Neural cell (in vitro differentiated cells): ENCODE results near the gene ZNF132. TPM values are rescaled to one million over a fixed set of nuclear protein-coding genes. Genes with fewer than 3 reads are reported as not detected.

Experiments used
- H2AFZ ChIP-seq: fragments of 200-600, 300-800 bp; sonication (generic), shearing (Covaris generic); 2 replicates; pipeline ENCODE4 v1.6.0; 2014; ENCODE audit warnings: low read depth, mild to moderate bottlenecking, antibody characterized with exemption, low read length, moderate library complexity
- H3F3A ChIP-seq: fragments of 200-600 bp; shearing (Covaris generic); 2 replicates; pipeline ENCODE4 v1.6.1; 2016; ENCODE audit warnings: mild to moderate bottlenecking, moderate library complexity, mixed read lengths, antibody characterized with exemption, low read length; ENCODE audit not compliant: insufficient read depth, poor library complexity, severe bottlenecking
- H3K27ac ChIP-seq: fragments of 200-600, 300-800 bp; sonication (generic), shearing (Covaris generic); 2 replicates; pipeline ENCODE4 v1.5.1; 2014; ENCODE audit warnings: mild to moderate bottlenecking, low read length, moderate library complexity
- H3K27me3 ChIP-seq: fragments of 300-800, 200-600 bp; sonication (generic), shearing (Covaris generic); 2 replicates; pipeline ENCODE4 v1.6.0; 2014; ENCODE audit warnings: mild to moderate bottlenecking, low read depth, low read length, moderate library complexity; ENCODE audit not compliant: insufficient read depth
- H3K36me3 ChIP-seq: fragments of 300-800, 200-600 bp; sonication (generic), shearing (Covaris generic); 2 replicates; pipeline ENCODE4 v1.5.1; 2014; ENCODE audit warnings: mild to moderate bottlenecking, antibody characterized with exemption, low read length, moderate library complexity; ENCODE audit not compliant: insufficient read depth
- H3K4me2 ChIP-seq: fragments of 300-800, 200-600 bp; sonication (generic), shearing (Covaris generic); 2 replicates; pipeline ENCODE4 v1.6.0; 2014; ENCODE audit warnings: mild to moderate bottlenecking, low read length
- H3K4me3 ChIP-seq: fragments of 300-800, 200-600 bp; sonication (generic), shearing (Covaris generic); 2 replicates; pipeline ENCODE4 v1.5.1; 2014; ENCODE audit warnings: mild to moderate bottlenecking, low read length, moderate library complexity
- H3K79me2 ChIP-seq: fragments of 200-600 bp; shearing (Covaris generic); replicated peaks from 2 replicates; pipeline ENCODE4 v1.6.0; 2014; ENCODE audit warnings: mild to moderate bottlenecking, low read length, moderate library complexity; ENCODE audit not compliant: insufficient read depth
- H3K9ac ChIP-seq: fragments of 300-800, 200-600 bp; sonication (generic), shearing (Covaris generic); 2 replicates; pipeline ENCODE4 v1.6.1; 2016; ENCODE audit warnings: mild to moderate bottlenecking, low read length, mixed read lengths
- H3K9me2 ChIP-seq: fragments of 200-600 bp; shearing (Covaris generic); 2 replicates; pipeline ENCODE4 v1.6.1; 2016; ENCODE audit warnings: mild to moderate bottlenecking, low read length, mixed read lengths; ENCODE audit not compliant: insufficient read depth
- H3K9me3 ChIP-seq: fragments of 200-600, 300-800 bp; sonication (generic), shearing (Covaris generic); 2 replicates; pipeline ENCODE4 v1.6.1; 2016; ENCODE audit warnings: mild to moderate bottlenecking, mixed run types, low read length, moderate library complexity, mixed read lengths
- H4K20me1 ChIP-seq: fragments of 200-600 bp; shearing (Covaris generic); 2 replicates; pipeline ENCODE4 v1.6.1; 2016; ENCODE audit warnings: mild to moderate bottlenecking, mixed run types; ENCODE audit not compliant: insufficient read depth
- CTCF ChIP-seq: fragments of 450-650 bp; IDR thresholded peaks from 2 replicates; pipeline ENCODE4 v1.5.1; 2014; ENCODE audit warnings: antibody characterized with exemption, mild to moderate bottlenecking, moderate library complexity; ENCODE audit not compliant: poor library complexity, severe bottlenecking
- EP300 ChIP-seq: fragments of 450-650 bp; conservative IDR thresholded peaks from 2 replicates; pipeline ENCODE4 v1.6.1; 2014; ENCODE audit warnings: antibody characterized with exemption, mild to moderate bottlenecking, moderate library complexity; ENCODE audit not compliant: poor library complexity, severe bottlenecking
- EZH2 ChIP-seq: fragments of 200-600, 300-800 bp; shearing (Covaris generic), sonication (generic); IDR thresholded peaks from 2 replicates; pipeline ENCODE4 v1.6.1; 2014; ENCODE audit warnings: antibody characterized with exemption, low read length, borderline replicate concordance, mild to moderate bottlenecking; ENCODE audit not compliant: insufficient read depth, poor library complexity, severe bottlenecking
- MXI1 ChIP-seq: fragments of 450-650 bp; conservative IDR thresholded peaks from 2 replicates; pipeline ENCODE4 v1.6.1; 2014; ENCODE audit warnings: antibody characterized with exemption, mild to moderate bottlenecking; ENCODE audit not compliant: poor library complexity, severe bottlenecking
- POLR2AphosphoS5 ChIP-seq: IDR thresholded peaks from 2 replicates; pipeline ENCODE4 v1.6.1; 2012
- RAD21 ChIP-seq: fragments of 450-650 bp; conservative IDR thresholded peaks from 2 replicates; pipeline ENCODE4 v1.6.1; 2014; ENCODE audit warnings: antibody characterized with exemption, mild to moderate bottlenecking, moderate library complexity
- REST ChIP-seq: IDR thresholded peaks from 2 replicates; pipeline ENCODE4 v1.6.1; 2012; ENCODE audit warnings: borderline replicate concordance
- SMC3 ChIP-seq: fragments of 450-650 bp; conservative IDR thresholded peaks from 2 replicates; pipeline ENCODE4 v1.6.1; 2014; ENCODE audit warnings: antibody characterized with exemption, mild to moderate bottlenecking, moderate library complexity; ENCODE audit not compliant: poor library complexity
- TAF1 ChIP-seq: IDR thresholded peaks from 2 replicates; pipeline ENCODE4 v1.6.1; 2012; ENCODE audit warnings: low read depth
- polyA plus RNA-seq: library from polyadenylated mRNA; depleted of rRNA; stranded (reverse); fragments of >200 nt; gene quantifications from 2 replicates; pipeline ENCODE4 v1.2.3, GENCODE V29; 2014

ZNF132 gene
- polyA plus RNA-seq, 1 donor from 2014 or later, result 0.77 TPM

- H3K4me3 ChIP-seq, result peak within 1 kb of the TSS; percentile 99
- peak within 1 kb of the TSS; percentile 60 for H2AFZ ChIP-seq
- no peaks in the 10 kb centered on the region for H3F3A ChIP-seq
- no peaks in the 10 kb centered on the region for H3K27me3 ChIP-seq
- H3K27ac ChIP-seq, result peak within 1 kb of the TSS; percentile 89
- H4K20me1 ChIP-seq, result no peaks in the 10 kb centered on the region
- peak within 1 kb of the TSS; percentile 90 for H3K9ac ChIP-seq
- H3K4me2 ChIP-seq, result peak within 1 kb of the TSS; percentile 91
- no peaks in the 10 kb centered on the region for H3K9me3 ChIP-seq
- peaks cover 12% of the 10 kb centered on the region for H3K79me2 ChIP-seq
- peak; percentile 28 for TF ChIP-seq EP300
- no peak for TF ChIP-seq EZH2
- peak; percentile 48 for TF ChIP-seq CTCF
- peak; percentile 98 for TF ChIP-seq MXI1
- peak; percentile 32 for TF ChIP-seq REST
- peak; percentile 71 for TF ChIP-seq TAF1
- no peak for TF ChIP-seq RAD21
- peak; percentile 97 for TF ChIP-seq POLR2AphosphoS5
- TF ChIP-seq SMC3, result no peak
- H3K36me3 ChIP-seq, result no peaks in the 10 kb centered on the region
- no peaks in the 10 kb centered on the region for H3K9me2 ChIP-seq
These were observed 31.6 kb downstream of the ZNF132 start, which contains the start of gene ZNF584 for GRCh38 chr19:58408152-58409009. Gene ZNF584 (plus strand): TSS chr19:58408649. CDS start chr19:58409148, 499 bp downstream.

- H3K9me2 ChIP-seq, result no peaks in the 10 kb centered on the region
- peak overlapping the region; percentile 89 for H3K27ac ChIP-seq
- peaks cover 12% of the 10 kb centered on the region for H3K79me2 ChIP-seq
- H3K4me3 ChIP-seq, result peak overlapping the region; percentile 99
- peak overlapping the region; percentile 90 for H3K9ac ChIP-seq
- no peaks in the 10 kb centered on the region for H3F3A ChIP-seq
- peak overlapping the region; percentile 91 for H3K4me2 ChIP-seq
- H2AFZ ChIP-seq, result peak overlapping the region; percentile 60
- TF ChIP-seq REST (no peak), SMC3 (no peak), EP300 (no peak), MXI1 (no peak), RAD21 (no peak), CTCF (no peak), TAF1 (no peak), POLR2AphosphoS5 (no peak), EZH2 (no peak)
- no peaks in the 10 kb centered on the region for H3K27me3 ChIP-seq
- H4K20me1 ChIP-seq, result no peaks in the 10 kb centered on the region
- H3K36me3 ChIP-seq, result no peaks in the 10 kb centered on the region
- H3K9me3 ChIP-seq, result no peaks in the 10 kb centered on the region
These were observed 32.2 kb downstream of the ZNF132 start for GRCh38 chr19:58407658-58408151.
